Activated T-cell treated with anti-CD3 and anti-CD28 coated beads for 1 hour (primary cell): Measurements from ENCODE around the gene ABHD10.
A peak's percentile ranks its signal among the peaks of the same experiment; 100 is the strongest.

Experiments
- DNase-seq: peaks from one replicate; pipeline ENCODE4 v3.0.0-alpha.2; 2020; ENCODE audit warnings: low read depth

The ABHD10 gene

GRCh38 chr3:112000966-112001365, 22.1 kb downstream of the ABHD10 start:
- DNase-seq: no peak

GRCh38 chr3:112001526-112001925, 22.7 kb downstream of the ABHD10 start:
- DNase-seq: no peak

- no peak for DNase-seq
Measured at GRCh38 chr3:112002096-112002971, 23.5 kb downstream of the ABHD10 start.

- DNase-seq: no peak
Measured at GRCh38 chr3:112003321-112004080, 24.7 kb downstream of the ABHD10 start.

- DNase-seq: no peak
Measured at GRCh38 chr3:112004187-112004586, 25.4 kb downstream of the ABHD10 start.

- no peak for DNase-seq
Measured at GRCh38 chr3:112004669-112005068, 25.8 kb downstream of the ABHD10 start.

- no peak for DNase-seq
Measured at GRCh38 chr3:112005091-112005672, 26.4 kb downstream of the ABHD10 start.

GRCh38 chr3:112007633-112008032, 28.8 kb downstream of the ABHD10 start:
- no peak for DNase-seq

GRCh38 chr3:112009670-112010069, 30.8 kb downstream of the ABHD10 start:
- no peak for DNase-seq

GRCh38 chr3:112010636-112011035, 31.8 kb downstream of the ABHD10 start:
- no peak for DNase-seq

- no peak for DNase-seq
Measured at GRCh38 chr3:112011376-112011940, 32.6 kb downstream of the ABHD10 start.

GRCh38 chr3:112012205-112012992, 33.6 kb downstream of the ABHD10 start:
- no peak for DNase-seq

GRCh38 chr3:112013058-112013783, 34.4 kb downstream of the ABHD10 start:
- DNase-seq: peak; percentile 43

GRCh38 chr3:112013784-112014143, 34.9 kb downstream of the ABHD10 start:
- DNase-seq: no peak

- no peak for DNase-seq
Measured at GRCh38 chr3:112017091-112017490, 38.3 kb downstream of the ABHD10 start.

GRCh38 chr3:112018712-112019111, 39.9 kb downstream of the ABHD10 start:
- no peak for DNase-seq

GRCh38 chr3:112019716-112020115, 40.9 kb downstream of the ABHD10 start:
- no peak for DNase-seq

- no peak for DNase-seq
Measured at GRCh38 chr3:112020674-112021085, 41.9 kb downstream of the ABHD10 start.

- no peak for DNase-seq
Measured at GRCh38 chr3:112027142-112027541, 48.3 kb downstream of the ABHD10 start.

- no peak for DNase-seq
Measured at GRCh38 chr3:112027826-112028225, 49.0 kb downstream of the ABHD10 start.

- no peak for DNase-seq
Measured at GRCh38 chr3:112030901-112031300, 52.1 kb downstream of the ABHD10 start.
